HepG2 (cell line): ENCODE results near the gene AKT3. TPM values are rescaled to one million over a fixed set of nuclear protein-coding genes. Genes with fewer than 3 reads are reported as not detected.

Source experiments
- ATAC-seq: fragments of 200-7000 bp; cut with Tn5 transposase; 3 replicates; pipeline ENCODE4 v1.9.1; 2020; ENCODE audit warnings: mild to moderate bottlenecking, moderate library complexity
- BruUV-seq: library from RNA; stranded (reverse); fragments of 400-500 nt; replicated peaks from 2 replicates; lab custom pipeline; 2021; lab: Mats Ljungman, UMichigan
- CTCF ChIA-PET: fragments of 300-600 bp; formaldehyde crosslinking; extraction: SDS; loops from one replicate; lab custom pipeline; 2021; ENCODE audit warnings: low total read pairs, inconsistent platforms, low intra/inter-chr PET ratio; lab: Yijun Ruan, JAX
- POLR2A ChIA-PET: fragments of 350-600 bp; sonication (Branson Sonifier 250); formaldehyde crosslinking; loops from one replicate; lab custom pipeline; 2020; ENCODE audit warnings: antibody characterized with exemption, inconsistent platforms; lab: Yijun Ruan, JAX
- DNase-seq: peaks from one replicate; pipeline ENCODE4 v3.0.0-alpha.2; 2015; ENCODE audit warnings: low spot score
- FAIRE-seq: peaks from 3 replicates; lab custom pipeline; 2011; peaks lifted over from hg19 to GRCh38; lab: Jason Lieb, UNC
- H2AFZ ChIP-seq: one replicate; pipeline ENCODE4 v1.6.1; 2011; ENCODE audit warnings: low read length, inconsistent platforms
- H3K27ac ChIP-seq: fragments of 300-600 bp; 3 replicates; pipeline ENCODE4 v1.8.0; 2011; ENCODE audit warnings: mixed run types, mild to moderate bottlenecking, mixed read lengths, low read length, inconsistent platforms; ENCODE audit not compliant: insufficient read depth; ENCODE audit errors: extremely low read length
- H3K27me3 ChIP-seq, 2 experiments: fragments of 200-600 bp in 1 of 2; 2 replicates in 1 of 2; 3 replicates in 1 of 2; pipeline versions ENCODE4 v1.6.0 to v1.8.0; 2011; ENCODE audit warnings: low read length in 2 of 2, mild to moderate bottlenecking in 2 of 2, moderate library complexity in 2 of 2, inconsistent platforms in 1 of 2; ENCODE audit not compliant: insufficient read depth in 2 of 2, control insufficient read depth in 1 of 2
- H3K36me3 ChIP-seq, 2 experiments: fragments of 200-600 bp in 1 of 2; replicated peaks in 1 of 2; 2 replicates in 1 of 2; 3 replicates in 1 of 2; pipeline versions ENCODE4 v1.5.1 to v1.8.0; 2011; ENCODE audit warnings: low read length in 2 of 2, inconsistent platforms in 1 of 2; ENCODE audit not compliant: insufficient read depth in 2 of 2, control insufficient read depth in 1 of 2
- H3K4me1 ChIP-seq: 2 replicates; pipeline ENCODE4 v1.5.1; 2012; ENCODE audit warnings: low read length, inconsistent platforms; ENCODE audit not compliant: insufficient read depth
- H3K4me2 ChIP-seq: 2 replicates; pipeline ENCODE4 v1.6.0; 2011; ENCODE audit warnings: low read depth, low read length, inconsistent platforms
- H3K4me3 ChIP-seq, 3 experiments: fragments of 200-600 bp in 1 of 3; sonication (generic), shearing (Covaris generic) in 1 of 3; replicated peaks in 1 of 3; 2 replicates each; pipeline ENCODE4 v1.5.1; 2011 to 2016; ENCODE audit warnings: low read length in 3 of 3, inconsistent platforms in 2 of 3, low read depth in 2 of 3, mild to moderate bottlenecking in 2 of 3, control low read depth in 1 of 3, mixed read lengths in 1 of 3; ENCODE audit not compliant: insufficient read depth in 1 of 3
- H3K79me2 ChIP-seq: one replicate; pipeline ENCODE4 v1.6.1; 2011; ENCODE audit warnings: low read length, inconsistent platforms; ENCODE audit not compliant: insufficient read depth
- H3K9ac ChIP-seq: 2 replicates; pipeline ENCODE4 v1.6.0; 2011; ENCODE audit warnings: mild to moderate bottlenecking, low read depth, low read length, inconsistent platforms; ENCODE audit not compliant: insufficient read depth
- H3K9me3 ChIP-seq: 2 replicates; pipeline ENCODE4 v1.5.1; 2012; ENCODE audit warnings: mild to moderate bottlenecking, low read length
- H4K20me1 ChIP-seq: 2 replicates; pipeline ENCODE4 v1.6.0; 2011; ENCODE audit warnings: inconsistent platforms, mild to moderate bottlenecking, low read length, moderate library complexity; ENCODE audit not compliant: insufficient read depth
- CCAR2 ChIP-seq: fragments of 200-400 bp; formaldehyde crosslinking; optimal IDR thresholded peaks from 2 replicates; pipeline ENCODE3; 2018; ENCODE audit warnings: low read depth, mild to moderate bottlenecking, low read length, moderate library complexity
- CHCHD3 ChIP-seq: sonication (generic); formaldehyde crosslinking; IDR thresholded peaks from 2 replicates; pipeline ENCODE4 v1.8.0; 2022; ENCODE audit warnings: mild to moderate bottlenecking, missing genetic modification reagents, moderate library complexity
- MIXL1 ChIP-seq: IDR thresholded peaks from 2 replicates; pipeline ENCODE4 v1.6.1; 2016
- NRL ChIP-seq: sonication (generic); formaldehyde crosslinking; IDR thresholded peaks from 2 replicates; pipeline ENCODE4 v1.5.0; 2020; ENCODE audit warnings: missing genetic modification reagents, mild to moderate bottlenecking, moderate library complexity, borderline replicate concordance
- PLSCR1 ChIP-seq: sonication (generic); formaldehyde crosslinking; IDR thresholded peaks from 2 replicates; pipeline ENCODE4 v1.5.0; 2020; ENCODE audit warnings: missing genetic modification reagents, mild to moderate bottlenecking, borderline replicate concordance
- RBM39 ChIP-seq: fragments of 200-400 bp; formaldehyde crosslinking; IDR thresholded peaks from one replicate; pipeline ENCODE4 v1.6.1; 2018; ENCODE audit warnings: antibody characterized with exemption, mild to moderate bottlenecking, low read depth, low read length; ENCODE audit not compliant: poor library complexity, severe bottlenecking
- SP4 ChIP-seq: sonication (generic); formaldehyde crosslinking; IDR thresholded peaks from 2 replicates; pipeline ENCODE4 v1.8.1; 2023; ENCODE audit warnings: mild to moderate bottlenecking, missing genetic modification reagents
- ZNF484 ChIP-seq: sonication (generic); formaldehyde crosslinking; IDR thresholded peaks from 2 replicates; pipeline ENCODE4 v1.5.1; 2020; ENCODE audit warnings: mild to moderate bottlenecking, low read depth, missing genetic modification reagents, borderline replicate concordance
- ZNF589 ChIP-seq: sonication (generic); formaldehyde crosslinking; conservative IDR thresholded peaks from 2 replicates; pipeline ENCODE4 v1.8.0; 2022; ENCODE audit warnings: mild to moderate bottlenecking, moderate library complexity, missing genetic modification reagents
- ZNF652 ChIP-seq: IDR thresholded peaks from 2 replicates; pipeline ENCODE4 v1.6.1; 2016; ENCODE audit warnings: low read depth, borderline replicate concordance
- ZNF850 ChIP-seq: sonication (generic); formaldehyde crosslinking; conservative IDR thresholded peaks from 2 replicates; pipeline ENCODE4 v1.9.0; 2021; ENCODE audit warnings: mild to moderate bottlenecking, missing genetic modification reagents
- WGBS: methylation state at CpG from one replicate; pipeline ENCODE4 v1.1.6; 2017; ENCODE audit warnings: low lambda C conversion rate; 5-methylcytosine and 5-hydroxymethylcytosine counted together
- in situ Hi-C: cut with HindIII; loops from 2 replicates; pipeline ENCODE4 v1.10.0; 2017; ENCODE audit warnings: low pct_unique_long_range_greater_than_20kb; ENCODE audit not compliant: extremely low pct_ligation_motif_present
- intact Hi-C: fragments of 100-400 bp; cut with micrococcal nuclease; formaldehyde crosslinking; loops from one replicate; pipeline ENCODE4 v1.10.0; 2022; ENCODE audit not compliant: unreplicated experiment
- polyA plus RNA-seq, 8 experiments: library from polyadenylated mRNA; depleted of rRNA in 3 of 8; stranded (reverse) in 7 of 8; unstranded in 1 of 8; fragments of >200 nt; fragmentation: Illumina TruSeq in 4 of 8; extraction: Trizol in 4 of 8; gene quantifications; 2 replicates each; pipeline versions ENCODE4 v1.2.1 to v1.2.3, GENCODE V29; 2011 to 2016; ENCODE audit warnings: low read depth in 4 of 8, missing spikeins in 1 of 8, mixed read lengths in 1 of 8; ENCODE audit not compliant: insufficient read depth in 1 of 8
- total RNA-seq, 5 experiments: library from RNA; depleted of rRNA; stranded (reverse); fragments of >200 nt; fragmentation: Illumina TruSeq; extraction: Trizol; gene quantifications; 2 replicates each; pipeline ENCODE4 v1.2.3, GENCODE V29; 2016; ENCODE audit warnings: low read depth in 1 of 5
- TF ChIP-seq, protein P1 (sequence below): sonication (generic); formaldehyde crosslinking; IDR thresholded peaks from 2 replicates; pipeline ENCODE4 v1.4.0; 2020; ENCODE audit warnings: missing genetic modification reagents
- TF ChIP-seq, protein P2 (sequence below): sonication (generic); formaldehyde crosslinking; IDR thresholded peaks from 2 replicates; pipeline ENCODE4 v1.9.0; 2021; ENCODE audit warnings: missing genetic modification reagents, borderline replicate concordance
- TF ChIP-seq, protein P3 (sequence below): sonication (generic); formaldehyde crosslinking; IDR thresholded peaks from 2 replicates; pipeline ENCODE4 v1.5.1; 2020; ENCODE audit warnings: missing genetic modification reagents, mild to moderate bottlenecking, borderline replicate concordance
- TF ChIP-seq, protein P4 (sequence below): sonication (generic); formaldehyde crosslinking; IDR thresholded peaks from 2 replicates; pipeline ENCODE4 v1.4.0; 2020; ENCODE audit warnings: mild to moderate bottlenecking, missing genetic modification reagents, borderline replicate concordance

The AKT3 gene
- total and polyA plus RNA-seq, 2 of the 13 experiments (the other 11 are each of a cell fraction or from before 2014, with no cell fraction given): 0.07 TPM

- ChIA-PET CTCF (no interaction called here), POLR2A (no interaction called here)
- no peak for FAIRE-seq
- TF ChIP-seq ZNF589 (CRISPR knock-in tag) (no peak), PLSCR1 (CRISPR knock-in tag) (no peak), SP4 (CRISPR knock-in tag) (no peak), CCAR2 (no peak), ZNF484 (CRISPR knock-in tag) (no peak), CHCHD3 (no peak), NRL (no peak), MIXL1 (CRISPR knock-in tag) (no peak), RBM39 (no peak), ZNF652 (CRISPR knock-in tag) (no peak), ZNF850 (no peak)
- TF ChIP-seq, protein P1, sequence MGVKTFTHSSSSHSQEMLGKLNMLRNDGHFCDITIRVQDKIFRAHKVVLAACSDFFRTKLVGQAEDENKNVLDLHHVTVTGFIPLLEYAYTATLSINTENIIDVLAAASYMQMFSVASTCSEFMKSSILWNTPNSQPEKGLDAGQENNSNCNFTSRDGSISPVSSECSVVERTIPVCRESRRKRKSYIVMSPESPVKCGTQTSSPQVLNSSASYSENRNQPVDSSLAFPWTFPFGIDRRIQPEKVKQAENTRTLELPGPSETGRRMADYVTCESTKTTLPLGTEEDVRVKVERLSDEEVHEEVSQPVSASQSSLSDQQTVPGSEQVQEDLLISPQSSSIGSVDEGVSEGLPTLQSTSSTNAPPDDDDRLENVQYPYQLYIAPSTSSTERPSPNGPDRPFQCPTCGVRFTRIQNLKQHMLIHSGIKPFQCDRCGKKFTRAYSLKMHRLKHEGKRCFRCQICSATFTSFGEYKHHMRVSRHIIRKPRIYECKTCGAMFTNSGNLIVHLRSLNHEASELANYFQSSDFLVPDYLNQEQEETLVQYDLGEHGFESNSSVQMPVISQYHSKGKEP (CRISPR knock-in tag): no peak
- TF ChIP-seq, protein P2, sequence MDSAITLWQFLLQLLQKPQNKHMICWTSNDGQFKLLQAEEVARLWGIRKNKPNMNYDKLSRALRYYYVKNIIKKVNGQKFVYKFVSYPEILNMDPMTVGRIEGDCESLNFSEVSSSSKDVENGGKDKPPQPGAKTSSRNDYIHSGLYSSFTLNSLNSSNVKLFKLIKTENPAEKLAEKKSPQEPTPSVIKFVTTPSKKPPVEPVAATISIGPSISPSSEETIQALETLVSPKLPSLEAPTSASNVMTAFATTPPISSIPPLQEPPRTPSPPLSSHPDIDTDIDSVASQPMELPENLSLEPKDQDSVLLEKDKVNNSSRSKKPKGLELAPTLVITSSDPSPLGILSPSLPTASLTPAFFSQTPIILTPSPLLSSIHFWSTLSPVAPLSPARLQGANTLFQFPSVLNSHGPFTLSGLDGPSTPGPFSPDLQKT: no peak
- TF ChIP-seq, protein P3, sequence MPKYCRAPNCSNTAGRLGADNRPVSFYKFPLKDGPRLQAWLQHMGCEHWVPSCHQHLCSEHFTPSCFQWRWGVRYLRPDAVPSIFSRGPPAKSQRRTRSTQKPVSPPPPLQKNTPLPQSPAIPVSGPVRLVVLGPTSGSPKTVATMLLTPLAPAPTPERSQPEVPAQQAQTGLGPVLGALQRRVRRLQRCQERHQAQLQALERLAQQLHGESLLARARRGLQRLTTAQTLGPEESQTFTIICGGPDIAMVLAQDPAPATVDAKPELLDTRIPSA: no peak
- TF ChIP-seq, protein P4, sequence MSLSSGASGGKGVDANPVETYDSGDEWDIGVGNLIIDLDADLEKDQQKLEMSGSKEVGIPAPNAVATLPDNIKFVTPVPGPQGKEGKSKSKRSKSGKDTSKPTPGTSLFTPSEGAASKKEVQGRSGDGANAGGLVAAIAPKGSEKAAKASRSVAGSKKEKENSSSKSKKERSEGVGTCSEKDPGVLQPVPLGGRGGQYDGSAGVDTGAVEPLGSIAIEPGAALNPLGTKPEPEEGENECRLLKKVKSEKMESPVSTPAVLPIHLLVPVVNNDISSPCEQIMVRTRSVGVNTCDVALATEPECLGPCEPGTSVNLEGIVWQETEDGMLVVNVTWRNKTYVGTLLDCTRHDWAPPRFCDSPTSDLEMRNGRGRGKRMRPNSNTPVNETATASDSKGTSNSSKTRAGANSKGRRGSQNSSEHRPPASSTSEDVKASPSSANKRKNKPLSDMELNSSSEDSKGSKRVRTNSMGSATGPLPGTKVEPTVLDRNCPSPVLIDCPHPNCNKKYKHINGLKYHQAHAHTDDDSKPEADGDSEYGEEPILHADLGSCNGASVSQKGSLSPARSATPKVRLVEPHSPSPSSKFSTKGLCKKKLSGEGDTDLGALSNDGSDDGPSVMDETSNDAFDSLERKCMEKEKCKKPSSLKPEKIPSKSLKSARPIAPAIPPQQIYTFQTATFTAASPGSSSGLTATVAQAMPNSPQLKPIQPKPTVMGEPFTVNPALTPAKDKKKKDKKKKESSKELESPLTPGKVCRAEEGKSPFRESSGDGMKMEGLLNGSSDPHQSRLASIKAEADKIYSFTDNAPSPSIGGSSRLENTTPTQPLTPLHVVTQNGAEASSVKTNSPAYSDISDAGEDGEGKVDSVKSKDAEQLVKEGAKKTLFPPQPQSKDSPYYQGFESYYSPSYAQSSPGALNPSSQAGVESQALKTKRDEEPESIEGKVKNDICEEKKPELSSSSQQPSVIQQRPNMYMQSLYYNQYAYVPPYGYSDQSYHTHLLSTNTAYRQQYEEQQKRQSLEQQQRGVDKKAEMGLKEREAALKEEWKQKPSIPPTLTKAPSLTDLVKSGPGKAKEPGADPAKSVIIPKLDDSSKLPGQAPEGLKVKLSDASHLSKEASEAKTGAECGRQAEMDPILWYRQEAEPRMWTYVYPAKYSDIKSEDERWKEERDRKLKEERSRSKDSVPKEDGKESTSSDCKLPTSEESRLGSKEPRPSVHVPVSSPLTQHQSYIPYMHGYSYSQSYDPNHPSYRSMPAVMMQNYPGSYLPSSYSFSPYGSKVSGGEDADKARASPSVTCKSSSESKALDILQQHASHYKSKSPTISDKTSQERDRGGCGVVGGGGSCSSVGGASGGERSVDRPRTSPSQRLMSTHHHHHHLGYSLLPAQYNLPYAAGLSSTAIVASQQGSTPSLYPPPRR (CRISPR knock-in tag): no peak
- no peak overlapping the region for H3K4me2 ChIP-seq
- no peak overlapping the region for H3K9ac ChIP-seq
- no peaks in the 10 kb centered on the region for H3K36me3 ChIP-seq
- no peak overlapping the region for H2AFZ ChIP-seq
- H3K27me3 ChIP-seq: no peaks in the 10 kb centered on the region
- no peaks in the 10 kb centered on the region for H3K9me3 ChIP-seq
- intact Hi-C loops (no loop called here), in situ Hi-C loops (no loop called here)
- H4K20me1 ChIP-seq: no peaks in the 10 kb centered on the region
- no TSS peak for BruUV-seq
- no peak for DNase-seq
- H3K4me1 ChIP-seq: no peaks in the 10 kb centered on the region
- no peak overlapping the region for H3K27ac ChIP-seq
- WGBS: 0% methylated on average over 3 of the region's 3 CpGs
- no peak overlapping the region for H3K4me3 ChIP-seq
- no peak for ATAC-seq
- H3K79me2 ChIP-seq: no peaks in the 10 kb centered on the region
Observed at GRCh38 chr1:243792891-243793290, 57.2 kb downstream of the AKT3 start.
